ENCODE results near the gene VWF. TPM values are rescaled to one million over a fixed set of nuclear protein-coding genes. Genes with fewer than 3 reads are reported as not detected.

VWF gene
- total RNA-seq, 6 experiments from 2014 or later: 5.7 to 16.6 (median 9.6) TPM

- intact Hi-C loops (cut with DNase I): no loop called here
- ATAC-seq (no peak), DNase-seq (no peak)
- Histone ChIP-seq H3K9me3 (no peaks in the 10 kb centered on the region), H3K36me3 (no peaks in the 10 kb centered on the region), H3K4me1 (no peaks in the 10 kb centered on the region), H3K4me3 (no peak overlapping the region), H3K27me3 (no peaks in the 10 kb centered on the region), H3K27ac (no peak overlapping the region)
- TF ChIP-seq POLR2A (IDR thresholded peaks at IDR 0.05) (no peak), CTCF (IDR thresholded peaks at IDR 0.05) (no peak)
- WGBS (ENCODE audit: insufficient coverage, low coverage, low lambda C conversion rate, missing lambda C conversion rate): 62% methylated on average over 6 of the region's 17 CpGs
Measured at GRCh38 chr12:5969156-5969973, 155.1 kb downstream of the VWF start.

- intact Hi-C loops (cut with DNase I): no loop called here
- Histone ChIP-seq H3K27me3 (no peaks in the 10 kb centered on the region), H3K36me3 (no peaks in the 10 kb centered on the region), H3K4me3 (no peak overlapping the region), H3K4me1 (no peaks in the 10 kb centered on the region), H3K9me3 (no peaks in the 10 kb centered on the region), H3K27ac (no peak overlapping the region)
- TF ChIP-seq CTCF (IDR thresholded peaks at IDR 0.05) (no peak), POLR2A (IDR thresholded peaks at IDR 0.05) (no peak)
- ATAC-seq: no peak
- WGBS (ENCODE audit: insufficient coverage, low coverage, low lambda C conversion rate, missing lambda C conversion rate): 92% methylated on average over 7 of the region's 17 CpGs
- DNase-seq: no peak
Measured at GRCh38 chr12:5967645-5968415, 156.6 kb downstream of the VWF start.

GRCh38 chr12:5966486-5967095, 157.9 kb downstream of the VWF start:
- ATAC-seq: no peak
- intact Hi-C loops (cut with DNase I): no loop called here
- Histone ChIP-seq H3K27me3 (no peaks in the 10 kb centered on the region), H3K36me3 (no peaks in the 10 kb centered on the region), H3K4me1 (no peaks in the 10 kb centered on the region), H3K9me3 (no peaks in the 10 kb centered on the region), H3K4me3 (no peak overlapping the region), H3K27ac (no peak overlapping the region)
- WGBS (ENCODE audit: insufficient coverage, low coverage, low lambda C conversion rate, missing lambda C conversion rate): 65% methylated on average over 8 of the region's 11 CpGs
- DNase-seq: no peak
- no peak for TF ChIP-seq CTCF (IDR thresholded peaks at IDR 0.05)

- intact Hi-C loops (cut with DNase I): no loop called here
- Histone ChIP-seq H3K4me1 (no peaks in the 10 kb centered on the region), H3K27me3 (no peaks in the 10 kb centered on the region), H3K27ac (no peak overlapping the region), H3K9me3 (no peaks in the 10 kb centered on the region), H3K36me3 (no peaks in the 10 kb centered on the region), H3K4me3 (no peak overlapping the region)
- ATAC-seq (peak; percentile 91 to 95 (median 92)), DNase-seq (peak; percentile 59 to 70 (median 65))
- 38% methylated on average over 4 of the region's 9 CpGs for WGBS (ENCODE audit: insufficient coverage, low coverage, low lambda C conversion rate, missing lambda C conversion rate)
- TF ChIP-seq CTCF (IDR thresholded peaks at IDR 0.05): peak; percentile 50 to 90 (median 86)
- TF ChIP-seq POLR2A (IDR thresholded peaks at IDR 0.05): no peak
Measured at GRCh38 chr12:5965950-5966383, 158.5 kb downstream of the VWF start.

All from right lobe of liver (tissue), 6 donors.